OCI-LY7 (cell line): ENCODE measurements around the gene RNF20.

ENCODE experiments used
- CTCF ChIP-seq: fragments of 200-600 bp; sonication (generic); conservative IDR thresholded peaks from 2 replicates; pipeline ENCODE4 v1.5.1; 2014; ENCODE audit warnings: mild to moderate bottlenecking, antibody characterized with exemption, low read length, moderate library complexity, mixed read lengths
- EZH2phosphoT487 ChIP-seq: fragments of 200-600 bp; sonication (generic); IDR thresholded peaks from 2 replicates; pipeline ENCODE4 v1.6.1; 2018; ENCODE audit warnings: low read depth, borderline replicate concordance, mild to moderate bottlenecking, mixed run types, antibody characterized with exemption, low read length, moderate library complexity, mixed read lengths

DNA sequence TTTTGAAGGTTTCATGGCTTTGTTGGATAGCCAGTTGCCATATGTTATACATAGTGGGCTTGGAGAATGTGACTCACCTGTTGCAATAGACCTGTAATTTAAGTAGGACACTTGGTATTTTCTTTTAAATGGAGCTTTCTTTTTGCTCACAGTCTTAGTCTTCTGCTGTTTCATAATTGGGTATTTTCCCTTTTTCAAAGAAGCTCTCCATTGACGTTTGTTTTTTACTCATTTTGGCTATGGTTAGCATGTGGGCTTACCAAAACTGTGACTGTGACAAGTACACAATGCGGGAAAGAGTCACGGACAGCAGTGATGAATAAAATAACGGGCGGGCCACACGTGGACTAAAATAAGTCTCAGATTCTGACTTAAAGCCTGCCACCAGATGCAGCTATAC is 23.2 kb upstream of the RNF20 start:
- no peak for TF ChIP-seq CTCF
- no peak for TF ChIP-seq EZH2phosphoT487
